ENCODE data around the gene PIGBOS1.
"Not testable (repeated sequence)": the region's sequence is repeated elsewhere in the genome, so short reads cannot be mapped to it uniquely, and the experiment has no call there.

Gene PIGBOS1

DNA sequence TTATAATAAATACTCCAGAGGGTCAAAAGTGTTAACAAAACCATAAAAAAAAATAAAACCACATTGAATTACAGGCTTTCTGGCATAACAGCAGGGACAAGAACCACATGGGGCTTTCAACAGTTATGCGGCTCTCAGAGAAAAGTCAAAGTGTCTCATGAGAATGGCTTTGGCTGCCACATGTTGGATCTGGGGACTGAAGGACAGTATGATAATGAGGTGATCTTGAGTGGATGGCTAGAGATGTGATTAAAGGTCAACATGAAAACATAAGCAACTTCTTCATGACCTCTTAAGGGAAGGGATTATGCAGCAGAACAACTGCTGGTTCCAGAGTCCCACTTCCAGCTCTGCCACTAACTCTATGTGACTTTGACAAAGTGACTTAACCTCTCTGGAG lies 34.5 kb downstream of the PIGBOS1 start:
- ATAC-seq (no peak), DNase-seq (no peak)
- Mint-ChIP-seq H3K27me3 (no peaks in the 10 kb centered on the region), H3K27ac (peak overlapping the region; percentile 98), H3K36me3 (ENCODE audit: low read depth) (peaks cover 64% of the 10 kb centered on the region), H3K4me1 (peaks cover 92% of the 10 kb centered on the region), H3K4me3 (peak overlapping the region; percentile 96), H3K9me3 (no peaks in the 10 kb centered on the region)

- H3K9me3 Mint-ChIP-seq, result no peaks in the 10 kb centered on the region
- ATAC-seq (no peak), DNase-seq (no peak)
- H3K36me3 Mint-ChIP-seq (ENCODE audit: low read depth), result peaks cover 60% of the 10 kb centered on the region
- no peaks in the 10 kb centered on the region for H3K27me3 Mint-ChIP-seq
- H3K4me1 Mint-ChIP-seq, result peaks cover 99% of the 10 kb centered on the region
- peak overlapping the region; percentile 98 for H3K27ac Mint-ChIP-seq
- H3K4me3 Mint-ChIP-seq, result peak overlapping the region; percentile 66
These were observed 35.4 kb downstream of the PIGBOS1 start for GRCh38 chr15:55283379-55284147.

DNA sequence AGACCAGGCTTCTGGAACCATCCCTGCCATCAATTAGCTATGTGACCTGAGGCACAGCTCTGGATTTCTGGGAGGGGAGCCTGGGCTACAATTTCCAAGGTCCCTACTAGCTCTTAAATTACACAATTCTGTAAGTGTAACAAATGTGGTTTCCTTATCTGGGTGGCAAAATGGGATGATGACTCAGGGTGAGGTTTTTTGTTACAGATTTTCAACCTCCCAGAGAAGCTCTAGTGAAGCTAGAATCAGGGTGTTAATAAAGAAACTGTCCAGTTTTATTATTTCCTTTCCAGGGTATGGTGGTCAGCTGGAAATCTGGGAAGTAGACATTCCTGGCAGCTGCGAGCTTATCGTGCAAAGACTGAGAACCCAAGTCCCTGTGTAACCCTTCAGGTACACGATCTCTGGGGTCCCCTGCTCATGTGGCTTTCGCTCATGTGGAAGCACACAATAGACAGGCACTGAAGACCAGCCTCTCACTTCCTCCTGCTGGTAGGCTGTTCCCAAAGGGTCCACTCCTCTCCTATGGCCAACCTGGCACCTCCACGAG lies 36.6 kb downstream of the PIGBOS1 start:
- H3K4me3 Mint-ChIP-seq, result peak overlapping the region; percentile 66
- H3K27ac Mint-ChIP-seq, result peak overlapping the region; percentile 98
- no peaks in the 10 kb centered on the region for H3K27me3 Mint-ChIP-seq
- no peak for DNase-seq
- no peaks in the 10 kb centered on the region for H3K9me3 Mint-ChIP-seq
- ATAC-seq, result peak; percentile 29
- peaks cover 99% of the 10 kb centered on the region for H3K4me1 Mint-ChIP-seq
- H3K36me3 Mint-ChIP-seq (ENCODE audit: low read depth), result peaks cover 53% of the 10 kb centered on the region

DNA sequence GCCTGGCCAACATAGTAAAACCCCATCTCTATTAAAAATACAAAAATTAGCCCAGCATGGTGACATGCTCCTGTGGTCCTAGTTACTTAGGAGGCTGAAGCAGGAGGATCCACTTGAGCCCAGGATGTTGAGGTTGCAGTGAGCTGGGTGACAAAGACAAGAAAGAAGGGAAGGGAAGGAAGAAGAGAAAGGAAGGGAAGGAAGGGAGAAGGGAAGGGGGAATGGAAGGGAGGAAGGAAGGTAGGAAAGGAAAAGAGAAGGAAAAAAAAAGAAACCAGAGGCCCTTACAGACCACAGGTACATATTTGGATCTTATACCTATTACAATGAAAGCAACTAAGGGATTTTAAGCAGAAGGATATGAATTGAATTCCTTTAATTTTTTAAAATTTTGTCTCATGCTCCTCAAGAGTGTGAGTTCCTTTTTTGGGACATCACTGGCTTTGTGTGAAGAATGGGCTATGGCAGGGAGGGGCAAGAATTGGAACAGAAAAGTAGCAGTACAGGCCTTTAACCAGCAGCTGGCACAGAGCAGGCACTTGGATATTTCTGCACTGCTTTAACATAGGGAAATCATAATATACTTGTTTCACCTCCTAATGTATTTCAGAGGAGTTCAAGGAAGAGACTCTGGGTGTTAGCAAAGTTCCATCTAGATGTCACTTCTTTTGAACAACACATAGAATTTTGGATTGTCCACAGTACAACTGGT lies 37.2 kb downstream of the PIGBOS1 start:
- peak overlapping the region; percentile 66 for H3K4me3 Mint-ChIP-seq
- ATAC-seq (no peak), DNase-seq (no peak)
- no peaks in the 10 kb centered on the region for H3K9me3 Mint-ChIP-seq
- H3K4me1 Mint-ChIP-seq, result peaks cover 99% of the 10 kb centered on the region
- no peaks in the 10 kb centered on the region for H3K27me3 Mint-ChIP-seq
- H3K27ac Mint-ChIP-seq, result peak overlapping the region; percentile 98
- H3K36me3 Mint-ChIP-seq (ENCODE audit: low read depth), result peaks cover 52% of the 10 kb centered on the region

DNA sequence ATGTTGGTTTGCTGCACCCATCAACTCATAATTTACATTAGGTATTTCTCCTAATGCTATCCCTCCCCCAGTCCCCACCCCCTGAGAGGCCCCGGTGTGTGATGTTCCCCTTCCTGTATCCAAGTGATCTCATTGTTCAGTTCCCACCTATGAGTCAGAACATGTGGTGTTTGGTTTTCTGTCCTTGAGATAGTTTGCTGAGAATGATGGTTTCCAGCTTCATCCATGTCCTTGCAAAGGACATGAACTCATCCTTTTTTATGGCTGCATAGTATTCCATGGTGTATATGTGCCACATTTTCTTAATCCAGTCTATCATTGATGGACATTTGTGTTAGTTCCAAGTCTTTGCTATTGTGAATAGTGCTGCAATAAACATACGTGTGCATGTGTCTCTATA lies 38.3 kb downstream of the PIGBOS1 start:
- ATAC-seq, H3K9me3 Mint-ChIP-seq, DNase-seq, H3K27me3 Mint-ChIP-seq: not testable (repeated sequence)
- H3K4me3 Mint-ChIP-seq, result peak overlapping the region; percentile 50
- peaks cover 99% of the 10 kb centered on the region for H3K4me1 Mint-ChIP-seq
- H3K27ac Mint-ChIP-seq, result peak overlapping the region; percentile 98
- H3K36me3 Mint-ChIP-seq (ENCODE audit: low read depth), result peaks cover 45% of the 10 kb centered on the region

DNA sequence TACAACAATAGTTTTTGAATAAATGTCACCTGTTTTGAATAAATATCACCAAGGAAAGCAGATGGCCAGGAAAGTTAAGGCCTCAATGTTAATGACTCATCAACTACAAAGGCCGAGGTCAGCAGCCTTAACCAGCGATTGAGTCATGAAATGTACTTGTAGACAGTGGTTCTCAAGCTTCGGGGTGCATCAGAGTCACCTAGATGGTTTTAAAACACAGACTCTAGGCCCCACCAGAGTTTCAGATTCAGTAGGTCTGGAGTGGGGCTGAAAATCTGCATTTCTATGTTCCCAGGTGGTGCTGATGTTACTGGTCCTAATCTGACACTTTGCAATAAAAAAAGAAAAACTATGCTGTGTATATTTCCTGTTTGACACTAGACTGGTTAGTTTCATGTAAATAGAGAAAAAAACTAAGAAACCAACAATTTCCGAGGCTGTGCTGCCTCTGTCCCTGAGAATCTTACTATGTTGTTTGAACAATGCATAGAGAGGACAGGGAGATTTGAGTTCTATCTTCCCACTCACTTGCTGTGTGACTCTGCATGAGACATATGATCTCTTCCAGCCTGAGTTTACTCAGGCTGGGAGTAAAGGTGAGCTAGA lies 39.1 kb downstream of the PIGBOS1 start:
- Mint-ChIP-seq H3K4me1 (peaks cover 99% of the 10 kb centered on the region), H3K9me3 (no peaks in the 10 kb centered on the region), H3K27ac (peak overlapping the region; percentile 98), H3K4me3 (peak overlapping the region; percentile 63), H3K27me3 (no peaks in the 10 kb centered on the region), H3K36me3 (ENCODE audit: low read depth) (peaks cover 47% of the 10 kb centered on the region)
- peak; percentile 58 for DNase-seq
- ATAC-seq, result peak; percentile 85

DNA sequence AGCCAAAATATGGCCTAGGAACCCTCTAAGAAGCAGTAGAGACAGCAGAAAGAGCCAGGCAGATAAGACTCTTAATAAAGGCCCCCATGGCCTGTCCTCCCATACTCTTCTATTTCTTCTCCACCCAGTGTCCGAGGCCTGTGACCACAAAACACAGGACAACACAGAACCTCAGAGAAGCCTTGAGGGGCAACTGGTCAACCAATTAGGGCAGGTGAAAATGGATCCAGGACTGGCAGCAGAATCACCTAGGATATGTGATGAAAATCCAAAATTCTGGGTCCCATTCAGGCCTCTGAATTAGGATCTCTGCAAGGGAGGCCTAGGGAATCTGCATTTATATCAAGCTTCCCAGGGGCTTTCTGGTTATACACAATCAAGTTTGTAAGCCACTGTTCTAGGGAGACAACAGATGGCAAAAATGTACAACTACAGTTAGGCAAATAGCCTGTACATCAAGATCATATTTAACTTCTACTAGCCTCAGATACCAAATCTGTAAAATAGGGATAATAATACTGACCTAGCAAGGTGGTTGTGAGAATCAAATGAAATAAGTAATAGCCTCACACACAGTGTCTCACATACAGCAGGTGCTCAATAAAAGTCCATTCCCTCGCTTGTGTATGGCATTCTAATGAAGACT lies 39.7 kb downstream of the PIGBOS1 start:
- H3K27ac Mint-ChIP-seq, result peak overlapping the region; percentile 98
- no peak for ATAC-seq
- no peaks in the 10 kb centered on the region for H3K9me3 Mint-ChIP-seq
- peak overlapping the region; percentile 63 for H3K4me3 Mint-ChIP-seq
- DNase-seq, result no peak
- H3K27me3 Mint-ChIP-seq, result no peaks in the 10 kb centered on the region
- H3K4me1 Mint-ChIP-seq, result peaks cover 94% of the 10 kb centered on the region
- peaks cover 44% of the 10 kb centered on the region for H3K36me3 Mint-ChIP-seq (ENCODE audit: low read depth)

DNA sequence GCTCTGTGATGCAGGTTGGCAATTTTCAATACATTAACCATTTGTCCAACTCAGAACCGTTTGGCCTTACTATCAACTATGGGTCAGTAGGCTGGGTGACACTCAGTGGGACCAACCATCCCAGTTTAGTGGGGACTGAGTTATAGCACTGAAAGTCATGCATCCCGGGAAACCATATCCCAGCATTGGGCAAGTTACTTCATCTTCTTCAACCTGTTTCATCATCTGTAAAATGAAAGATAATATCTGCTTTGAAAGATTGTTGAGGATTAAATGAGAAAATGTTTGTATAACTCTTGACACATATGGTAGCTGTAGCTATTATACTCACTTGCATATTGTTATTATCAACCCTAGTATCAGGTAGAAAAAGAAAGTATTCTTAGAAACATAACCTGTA lies 41.2 kb downstream of the PIGBOS1 start:
- Mint-ChIP-seq H3K36me3 (ENCODE audit: low read depth) (peaks cover 52% of the 10 kb centered on the region), H3K27me3 (no peaks in the 10 kb centered on the region), H3K9me3 (peaks cover 10% of the 10 kb centered on the region), H3K4me1 (peaks cover 93% of the 10 kb centered on the region), H3K27ac (peak overlapping the region; percentile 98), H3K4me3 (peak overlapping the region; percentile 58)
- ATAC-seq (no peak), DNase-seq (no peak)

- H3K4me1 Mint-ChIP-seq, result peaks cover 93% of the 10 kb centered on the region
- H3K27me3 Mint-ChIP-seq, result no peaks in the 10 kb centered on the region
- H3K27ac Mint-ChIP-seq, result peak overlapping the region; percentile 98
- ATAC-seq (peak; percentile 64), DNase-seq (peak; percentile 51)
- peaks cover 55% of the 10 kb centered on the region for H3K36me3 Mint-ChIP-seq (ENCODE audit: low read depth)
- H3K9me3 Mint-ChIP-seq, result peaks cover 12% of the 10 kb centered on the region
- peak overlapping the region; percentile 58 for H3K4me3 Mint-ChIP-seq
These were observed 41.8 kb downstream of the PIGBOS1 start for GRCh38 chr15:55277116-55277564.

DNA sequence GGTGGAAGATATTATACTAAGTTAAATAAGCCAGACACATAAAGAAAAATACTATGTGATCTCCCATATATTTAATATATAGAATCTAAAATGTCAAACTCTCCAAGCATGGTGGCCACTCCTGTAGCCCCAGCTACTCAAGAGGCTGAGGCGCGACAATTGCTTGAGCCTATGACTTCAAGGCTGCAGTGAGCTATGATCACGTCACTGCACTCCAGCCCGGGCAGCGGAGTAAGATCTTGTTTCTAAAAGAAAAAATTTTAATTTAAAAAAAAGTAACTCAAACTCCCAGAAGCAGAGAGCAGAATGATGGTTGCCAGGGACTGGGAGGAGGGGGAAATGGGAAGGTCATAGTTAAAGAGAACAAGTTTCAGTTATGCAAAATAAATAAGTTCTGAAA lies 42.6 kb downstream of the PIGBOS1 start:
- DNase-seq (no peak), ATAC-seq (no peak)
- Mint-ChIP-seq H3K4me3 (peak overlapping the region; percentile 58), H3K27me3 (no peaks in the 10 kb centered on the region), H3K9me3 (peaks cover 12% of the 10 kb centered on the region), H3K36me3 (ENCODE audit: low read depth) (peaks cover 54% of the 10 kb centered on the region), H3K27ac (peak overlapping the region; percentile 98), H3K4me1 (peaks cover 91% of the 10 kb centered on the region)

- Mint-ChIP-seq H3K9me3 (peaks cover 15% of the 10 kb centered on the region), H3K4me3 (peak overlapping the region; percentile 51), H3K36me3 (ENCODE audit: low read depth) (peaks cover 72% of the 10 kb centered on the region), H3K27ac (peak overlapping the region; percentile 89), H3K27me3 (no peaks in the 10 kb centered on the region), H3K4me1 (peaks cover 92% of the 10 kb centered on the region)
- no peak for DNase-seq
- no peak for ATAC-seq
These were observed 48.6 kb downstream of the PIGBOS1 start for GRCh38 chr15:55270291-55270690.

- DNase-seq (no peak), ATAC-seq (no peak)
- Mint-ChIP-seq H3K4me3 (peak overlapping the region; percentile 65), H3K4me1 (peaks cover 79% of the 10 kb centered on the region), H3K27me3 (no peaks in the 10 kb centered on the region), H3K36me3 (ENCODE audit: low read depth) (peaks cover 70% of the 10 kb centered on the region), H3K9me3 (peaks cover 7% of the 10 kb centered on the region), H3K27ac (peak overlapping the region; percentile 89)
These were observed 50.7 kb downstream of the PIGBOS1 start for GRCh38 chr15:55268176-55268695.

DNA sequence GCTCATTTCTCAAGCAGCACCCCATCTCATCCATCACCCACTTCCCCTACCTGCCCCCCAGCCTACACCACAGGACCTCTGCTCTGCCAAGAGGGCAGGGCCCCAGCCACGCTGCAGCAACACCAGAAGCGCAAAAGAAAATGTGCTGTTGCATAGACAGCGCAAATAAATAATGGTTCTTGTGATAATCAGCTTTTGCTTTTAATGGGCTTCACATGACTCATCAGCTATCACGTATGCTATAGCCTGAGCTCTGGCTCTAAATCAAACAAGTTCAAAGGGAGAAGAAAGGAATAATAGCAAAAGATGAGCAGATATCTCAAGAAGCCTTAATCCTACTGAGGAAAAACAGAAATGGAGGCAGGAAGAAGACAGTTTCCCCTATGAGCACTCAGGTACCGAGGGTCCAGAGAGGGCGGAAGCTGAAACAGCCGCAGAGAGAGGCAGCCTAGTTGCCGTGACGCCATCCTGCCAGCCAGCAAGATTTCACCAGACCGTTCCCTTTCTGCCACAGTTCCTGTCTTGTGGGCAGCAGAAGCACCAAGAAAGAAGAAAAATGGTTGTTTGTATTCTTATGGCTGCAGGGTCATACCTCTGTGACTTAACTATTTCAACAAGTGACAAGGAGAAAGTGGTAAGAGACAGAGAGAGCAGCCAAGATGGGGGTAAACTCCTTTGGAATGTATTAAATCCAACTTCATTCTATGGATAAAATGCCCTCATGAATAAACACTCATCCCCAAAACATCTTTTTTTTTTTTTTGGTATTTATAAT lies 51.3 kb downstream of the PIGBOS1 start:
- DNase-seq, result peak; percentile 73
- ATAC-seq, result peak; percentile 96
- Mint-ChIP-seq H3K27ac (peak overlapping the region; percentile 89), H3K9me3 (peaks cover 4% of the 10 kb centered on the region), H3K4me3 (peak overlapping the region; percentile 65), H3K4me1 (peaks cover 74% of the 10 kb centered on the region), H3K27me3 (no peaks in the 10 kb centered on the region), H3K36me3 (ENCODE audit: low read depth) (peaks cover 74% of the 10 kb centered on the region)
